ENCODE measurements around the gene CLPTM1L. TPM values are rescaled to one million over a fixed set of nuclear protein-coding genes. Genes with fewer than 3 reads are reported as not detected.

CLPTM1L gene
- polyA plus RNA-seq, 1 donor from 2014 or later: 61.6 TPM

DNA sequence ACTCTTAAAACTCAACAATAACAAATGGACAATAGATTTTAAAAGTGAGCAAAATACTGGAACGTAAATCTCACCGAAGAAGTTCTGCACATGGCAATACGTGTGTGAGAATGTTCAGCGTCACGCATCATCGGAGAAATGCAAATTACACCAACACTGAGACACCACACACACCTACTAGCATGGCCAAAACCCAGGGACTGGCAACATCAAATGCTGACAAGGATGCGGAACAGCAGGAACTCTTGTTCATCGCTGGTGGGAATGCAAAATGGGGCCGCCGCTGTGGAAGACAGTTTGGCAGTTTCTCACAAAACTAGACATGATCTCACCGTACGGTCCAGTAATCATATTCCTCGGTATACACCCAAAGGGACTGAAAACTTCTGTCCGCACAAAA is 21.6 kb upstream of the CLPTM1L start:
- Histone ChIP-seq H3K9ac (ENCODE audit: low read length) (no peak overlapping the region), H3K27me3 (ENCODE audit: insufficient read depth, low read depth, low read length) (no peaks in the 10 kb centered on the region), H4K20me1 (ENCODE audit: insufficient read depth) (no peaks in the 10 kb centered on the region), H3K36me3 (ENCODE audit: insufficient read depth, low read length) (no peaks in the 10 kb centered on the region), H3K79me2 (replicated peaks; ENCODE audit: insufficient read depth, low read length) (no peaks in the 10 kb centered on the region), H3K9me3 (ENCODE audit: low read length) (no peaks in the 10 kb centered on the region), H2AFZ (ENCODE audit: low read depth, low read length) (no peak overlapping the region), H3K4me3 (ENCODE audit: low read length) (no peak overlapping the region), H3F3A (ENCODE audit: insufficient read depth, low read length, poor library complexity, severe bottlenecking) (no peaks in the 10 kb centered on the region), H3K4me2 (ENCODE audit: low read length) (no peak overlapping the region), H3K9me2 (ENCODE audit: insufficient read depth, low read length) (no peaks in the 10 kb centered on the region), H3K27ac (ENCODE audit: low read length) (no peak overlapping the region)
- TF ChIP-seq POLR2AphosphoS5 (IDR thresholded peaks at IDR 0.05) (no peak), SMC3 (conservative IDR thresholded peaks at IDR 0.05; ENCODE audit: poor library complexity) (no peak), CTCF (IDR thresholded peaks at IDR 0.05; ENCODE audit: poor library complexity, severe bottlenecking) (no peak), RAD21 (conservative IDR thresholded peaks at IDR 0.05) (no peak), EZH2 (IDR thresholded peaks at IDR 0.05; ENCODE audit: borderline replicate concordance, insufficient read depth, low read length, poor library complexity, severe bottlenecking) (no peak)

DNA sequence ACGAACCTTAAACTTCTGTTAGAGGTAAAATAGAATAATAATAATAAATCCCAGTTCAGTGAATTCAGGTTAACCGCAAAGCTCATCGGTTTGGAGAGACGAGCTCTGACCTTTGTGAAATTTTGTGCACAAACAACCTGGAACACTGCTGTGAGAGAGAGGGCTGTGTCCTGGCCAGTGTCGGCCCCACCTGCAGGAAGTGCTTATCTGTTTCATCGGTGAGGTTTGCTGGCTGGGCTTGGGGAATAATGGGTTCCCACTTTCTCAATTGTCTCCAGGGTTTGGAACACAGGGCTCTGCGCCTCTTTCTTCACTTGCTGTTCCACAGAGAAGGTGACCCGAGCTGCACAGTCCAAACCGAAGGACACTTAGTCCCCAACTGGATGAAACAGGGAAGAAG is 19.3 kb upstream of the CLPTM1L start:
- TF ChIP-seq EZH2 (IDR thresholded peaks at IDR 0.05; ENCODE audit: borderline replicate concordance, insufficient read depth, low read length, poor library complexity, severe bottlenecking) (no peak), EP300 (conservative IDR thresholded peaks at IDR 0.05; ENCODE audit: poor library complexity, severe bottlenecking) (no peak), RAD21 (conservative IDR thresholded peaks at IDR 0.05) (no peak), POLR2AphosphoS5 (IDR thresholded peaks at IDR 0.05) (no peak), REST (IDR thresholded peaks at IDR 0.05; ENCODE audit: borderline replicate concordance) (no peak), TAF1 (IDR thresholded peaks at IDR 0.05; ENCODE audit: low read depth) (no peak)
- Histone ChIP-seq H3K9me2 (ENCODE audit: insufficient read depth, low read length) (no peaks in the 10 kb centered on the region), H3K36me3 (ENCODE audit: insufficient read depth, low read length) (no peaks in the 10 kb centered on the region), H3K4me2 (ENCODE audit: low read length) (no peak overlapping the region), H3F3A (ENCODE audit: insufficient read depth, low read length, poor library complexity, severe bottlenecking) (no peaks in the 10 kb centered on the region), H3K27me3 (ENCODE audit: insufficient read depth, low read depth, low read length) (no peaks in the 10 kb centered on the region), H3K27ac (ENCODE audit: low read length) (no peak overlapping the region), H4K20me1 (ENCODE audit: insufficient read depth) (no peaks in the 10 kb centered on the region), H3K9ac (ENCODE audit: low read length) (no peak overlapping the region), H3K9me3 (ENCODE audit: low read length) (no peaks in the 10 kb centered on the region), H3K4me3 (ENCODE audit: low read length) (no peak overlapping the region), H3K79me2 (replicated peaks; ENCODE audit: insufficient read depth, low read length) (no peaks in the 10 kb centered on the region), H2AFZ (ENCODE audit: low read depth, low read length) (no peak overlapping the region)

DNA sequence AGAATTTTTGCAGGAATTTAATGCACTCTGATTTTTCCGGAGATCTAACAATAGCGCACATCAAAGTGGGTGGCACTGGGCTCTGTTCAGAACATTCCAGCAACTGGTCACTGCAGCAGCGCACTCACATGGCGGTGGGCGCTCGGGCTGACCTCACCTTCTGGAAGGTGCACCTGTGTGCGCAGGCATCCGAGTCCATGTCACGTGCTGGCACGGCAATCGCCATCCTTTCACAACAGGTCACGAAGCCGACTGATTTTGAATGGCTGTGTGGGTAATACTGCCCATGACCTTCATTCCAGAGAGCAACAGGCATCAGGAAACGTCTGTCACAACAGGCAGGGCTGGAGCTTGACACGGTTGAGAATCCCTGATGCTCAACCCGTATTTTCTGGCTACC is 18.7 kb upstream of the CLPTM1L start:
- Histone ChIP-seq H3K9ac (ENCODE audit: low read length) (no peak overlapping the region), H3K27me3 (ENCODE audit: insufficient read depth, low read depth, low read length) (no peaks in the 10 kb centered on the region), H3K9me3 (ENCODE audit: low read length) (no peaks in the 10 kb centered on the region), H3F3A (ENCODE audit: insufficient read depth, low read length, poor library complexity, severe bottlenecking) (no peaks in the 10 kb centered on the region), H3K4me3 (ENCODE audit: low read length) (no peak overlapping the region), H4K20me1 (ENCODE audit: insufficient read depth) (no peaks in the 10 kb centered on the region), H3K4me2 (ENCODE audit: low read length) (no peak overlapping the region), H3K79me2 (replicated peaks; ENCODE audit: insufficient read depth, low read length) (no peaks in the 10 kb centered on the region), H2AFZ (ENCODE audit: low read depth, low read length) (no peak overlapping the region), H3K9me2 (ENCODE audit: insufficient read depth, low read length) (no peaks in the 10 kb centered on the region), H3K36me3 (ENCODE audit: insufficient read depth, low read length) (no peaks in the 10 kb centered on the region), H3K27ac (ENCODE audit: low read length) (no peak overlapping the region)
- no peak for TF ChIP-seq RAD21 (conservative IDR thresholded peaks at IDR 0.05)
- TF ChIP-seq TAF1 (IDR thresholded peaks at IDR 0.05; ENCODE audit: low read depth): no peak
- no peak for TF ChIP-seq REST (IDR thresholded peaks at IDR 0.05; ENCODE audit: borderline replicate concordance)
- TF ChIP-seq MXI1 (conservative IDR thresholded peaks at IDR 0.05; ENCODE audit: poor library complexity, severe bottlenecking): no peak
- no peak for TF ChIP-seq EZH2 (IDR thresholded peaks at IDR 0.05; ENCODE audit: borderline replicate concordance, insufficient read depth, low read length, poor library complexity, severe bottlenecking)
- TF ChIP-seq EP300 (conservative IDR thresholded peaks at IDR 0.05; ENCODE audit: poor library complexity, severe bottlenecking): no peak
- TF ChIP-seq CTCF (IDR thresholded peaks at IDR 0.05; ENCODE audit: poor library complexity, severe bottlenecking): no peak
- TF ChIP-seq POLR2AphosphoS5 (IDR thresholded peaks at IDR 0.05): no peak
- no peak for TF ChIP-seq SMC3 (conservative IDR thresholded peaks at IDR 0.05; ENCODE audit: poor library complexity)

Data from neural cell (in vitro differentiated cells).